Vagina (tissue), 2 donors: ENCODE results near the gene PIK3CB. TPM values are rescaled to one million over a fixed set of nuclear protein-coding genes. Genes with fewer than 3 reads are reported as not detected.
"Not testable (repeated sequence)": the region's sequence is repeated elsewhere in the genome, so short reads cannot be mapped to it uniquely, and the experiment has no call there.

Experiments used
- DNase-seq, 2 donors: peaks; one replicate each; pipeline ENCODE4 v3.0.0-alpha.2; 2017; ENCODE audit errors: extremely low spot score in 2 of 2
- H3K27ac ChIP-seq: fragments of 200-600 bp; sonication (generic); one replicate; pipeline ENCODE4 v1.5.1; 2019
- H3K27me3 ChIP-seq: fragments of 200-600 bp; sonication (generic); one replicate; pipeline ENCODE4 v1.5.1; 2019
- H3K36me3 ChIP-seq, 2 donors: fragments of 200-600 bp; sonication (generic); one replicate each; pipeline ENCODE4 v1.5.1; 2017 to 2019
- H3K4me1 ChIP-seq: fragments of 200-600 bp; sonication (generic); one replicate; pipeline ENCODE4 v1.5.1; 2019
- H3K4me3 ChIP-seq, 2 donors: fragments of 200-600 bp; sonication (generic); 1 replicate in 1 of 2; 2 replicates in 1 of 2; pipeline ENCODE4 v1.5.1; 2016 to 2019
- H3K9me3 ChIP-seq: fragments of 200-600 bp; sonication (generic); one replicate; pipeline ENCODE4 v1.5.1; 2019
- POLR2A ChIP-seq, 2 donors: fragments of 450-650 bp; IDR thresholded peaks; one replicate each; pipeline ENCODE4 v1.6.1; 2017; ENCODE audit warnings: antibody characterized with exemption in 2 of 2, mild to moderate bottlenecking in 2 of 2, moderate library complexity in 2 of 2
- POLR2AphosphoS5 ChIP-seq, 2 donors: sonication (generic); formaldehyde crosslinking; IDR thresholded peaks; one replicate each; pipeline ENCODE4 v1.9.0; 2017; ENCODE audit warnings: antibody characterized with exemption in 2 of 2, mild to moderate bottlenecking in 2 of 2, low read depth in 1 of 2; ENCODE audit not compliant: insufficient read depth in 1 of 2
- intact Hi-C: fragments of 100-400 bp; cut with DNase I; formaldehyde crosslinking; loops from one replicate; pipeline ENCODE4 v1.15.1; 2023
- total RNA-seq: library from RNA; depleted of rRNA; stranded (reverse); fragments of >200 nt; gene quantifications from one replicate; pipeline ENCODE4 v1.2.3, GENCODE V29; 2016
- TF ChIP-seq, protein P1 (sequence below), 3 experiments: fragments of 450-650 bp in 2 of 3; fragments of 200-600 bp in 1 of 3; sonication (generic) in 1 of 3; IDR thresholded peaks; one replicate each; pipeline ENCODE4 v1.5.1; 2017 to 2019; ENCODE audit warnings: antibody characterized with exemption in 3 of 3, mild to moderate bottlenecking in 2 of 3, moderate library complexity in 2 of 3

The PIK3CB gene
- total RNA-seq, 1 donor from 2014 or later, result 31.9 TPM

DNA sequence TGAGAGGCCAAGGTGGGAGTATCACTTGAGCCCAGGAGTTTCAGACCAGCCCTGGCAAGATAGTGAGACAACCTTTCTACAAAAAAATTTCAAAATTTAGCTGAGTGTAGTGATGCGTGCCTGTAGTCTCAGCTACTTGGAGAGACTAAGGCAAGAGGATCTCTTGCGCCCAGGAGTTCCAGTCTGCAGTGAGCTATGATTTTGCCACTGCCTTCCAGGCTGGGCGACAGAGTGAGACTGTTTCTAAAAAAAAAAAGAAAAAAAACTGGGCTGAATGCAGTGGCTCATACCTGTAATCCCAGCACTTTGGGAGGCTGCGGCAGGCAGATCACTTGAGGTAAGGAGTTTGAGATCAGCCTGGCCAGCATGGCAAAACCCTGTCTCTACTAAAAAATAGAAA lies 14.0 kb upstream of the PIK3CB start:
- H3K4me1 ChIP-seq, result no peaks in the 10 kb centered on the region
- H3K9me3 ChIP-seq, result no peaks in the 10 kb centered on the region
- no peak for DNase-seq
- H3K4me3 ChIP-seq, result no peak overlapping the region
- no peak overlapping the region for H3K27ac ChIP-seq
- TF ChIP-seq POLR2A (IDR thresholded peaks at IDR 0.05), result no peak
- TF ChIP-seq, protein P1, sequence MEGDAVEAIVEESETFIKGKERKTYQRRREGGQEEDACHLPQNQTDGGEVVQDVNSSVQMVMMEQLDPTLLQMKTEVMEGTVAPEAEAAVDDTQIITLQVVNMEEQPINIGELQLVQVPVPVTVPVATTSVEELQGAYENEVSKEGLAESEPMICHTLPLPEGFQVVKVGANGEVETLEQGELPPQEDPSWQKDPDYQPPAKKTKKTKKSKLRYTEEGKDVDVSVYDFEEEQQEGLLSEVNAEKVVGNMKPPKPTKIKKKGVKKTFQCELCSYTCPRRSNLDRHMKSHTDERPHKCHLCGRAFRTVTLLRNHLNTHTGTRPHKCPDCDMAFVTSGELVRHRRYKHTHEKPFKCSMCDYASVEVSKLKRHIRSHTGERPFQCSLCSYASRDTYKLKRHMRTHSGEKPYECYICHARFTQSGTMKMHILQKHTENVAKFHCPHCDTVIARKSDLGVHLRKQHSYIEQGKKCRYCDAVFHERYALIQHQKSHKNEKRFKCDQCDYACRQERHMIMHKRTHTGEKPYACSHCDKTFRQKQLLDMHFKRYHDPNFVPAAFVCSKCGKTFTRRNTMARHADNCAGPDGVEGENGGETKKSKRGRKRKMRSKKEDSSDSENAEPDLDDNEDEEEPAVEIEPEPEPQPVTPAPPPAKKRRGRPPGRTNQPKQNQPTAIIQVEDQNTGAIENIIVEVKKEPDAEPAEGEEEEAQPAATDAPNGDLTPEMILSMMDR (IDR thresholded peaks at IDR 0.05), result no peak
- no peak for TF ChIP-seq POLR2AphosphoS5 (IDR thresholded peaks at IDR 0.05; ENCODE audit: insufficient read depth in 1 of 2, low read depth in 1 of 2)
- no peaks in the 10 kb centered on the region for H3K27me3 ChIP-seq
- intact Hi-C loops, result loop anchor here (5.0 kb wide), 1 partner anchor 791 kb away; no protein-coding TSS in a partner anchor
- H3K36me3 ChIP-seq, result no peaks in the 10 kb centered on the region

DNA sequence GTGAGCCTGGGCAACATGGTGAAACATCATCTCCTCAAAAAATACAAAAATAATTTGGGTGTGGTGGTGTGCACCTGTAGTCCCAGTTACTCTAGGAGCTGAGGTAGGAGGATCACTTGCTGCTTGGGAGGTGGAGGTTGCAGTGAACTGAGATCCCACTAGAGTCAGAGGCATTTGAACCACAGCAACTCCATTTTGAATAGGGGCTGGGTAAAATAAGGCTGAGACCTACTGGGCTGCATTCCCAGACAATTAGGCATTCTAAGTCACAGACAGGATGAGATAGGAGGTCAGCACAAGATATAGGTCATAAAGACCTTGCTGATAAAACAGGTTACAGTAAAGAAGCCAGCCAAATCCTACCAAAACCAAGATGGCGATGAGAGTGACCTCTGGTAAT lies 12.1 kb upstream of the PIK3CB start:
- not testable (repeated sequence) for H3K4me1 ChIP-seq, H3K27me3 ChIP-seq, H3K36me3 ChIP-seq, H3K9me3 ChIP-seq, H3K4me3 ChIP-seq, DNase-seq, H3K27ac ChIP-seq
- intact Hi-C loops, result loop anchor here (5.0 kb wide), 1 partner anchor 790 kb away; no protein-coding TSS in a partner anchor

DNA sequence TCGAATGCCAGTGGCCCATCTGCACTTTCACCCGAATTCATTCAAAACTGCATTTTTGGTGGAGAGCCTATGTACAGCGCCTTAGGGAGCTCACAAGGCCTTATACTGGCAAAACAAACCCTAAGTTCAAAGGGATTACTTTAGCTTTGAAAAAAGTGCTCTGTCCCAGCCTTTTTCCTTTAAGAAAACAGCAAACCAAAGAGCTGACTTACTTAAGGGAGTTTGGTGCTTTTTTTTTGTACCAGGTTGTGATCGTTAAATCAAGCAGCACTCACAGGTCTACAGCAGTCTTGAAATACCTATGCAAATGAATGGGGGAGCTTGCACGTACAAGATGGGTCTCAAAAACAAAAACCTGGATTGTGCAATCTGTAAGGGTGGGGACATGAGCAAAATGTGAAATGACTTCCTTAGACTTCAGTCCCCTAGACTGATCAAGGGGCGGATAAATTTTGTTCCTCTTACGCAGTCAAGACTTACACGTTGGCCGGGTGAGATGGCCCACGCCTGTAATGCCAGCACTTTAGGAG lies 11.6 kb upstream of the PIK3CB start:
- intact Hi-C loops, result loop anchor here (5.0 kb wide), 1 partner anchor 789 kb away; no protein-coding TSS in a partner anchor
- Histone ChIP-seq H3K36me3 (no peaks in the 10 kb centered on the region), H3K4me1 (no peaks in the 10 kb centered on the region), H3K27ac (no peak overlapping the region), H3K27me3 (no peaks in the 10 kb centered on the region), H3K4me3 (no peak overlapping the region), H3K9me3 (no peaks in the 10 kb centered on the region)
- no peak for DNase-seq
- no peak for TF ChIP-seq POLR2A (IDR thresholded peaks at IDR 0.05)
- no peak for TF ChIP-seq POLR2AphosphoS5 (IDR thresholded peaks at IDR 0.05; ENCODE audit: insufficient read depth in 1 of 2, low read depth in 1 of 2)
- TF ChIP-seq, protein P1 (IDR thresholded peaks at IDR 0.05), result no peak

DNA sequence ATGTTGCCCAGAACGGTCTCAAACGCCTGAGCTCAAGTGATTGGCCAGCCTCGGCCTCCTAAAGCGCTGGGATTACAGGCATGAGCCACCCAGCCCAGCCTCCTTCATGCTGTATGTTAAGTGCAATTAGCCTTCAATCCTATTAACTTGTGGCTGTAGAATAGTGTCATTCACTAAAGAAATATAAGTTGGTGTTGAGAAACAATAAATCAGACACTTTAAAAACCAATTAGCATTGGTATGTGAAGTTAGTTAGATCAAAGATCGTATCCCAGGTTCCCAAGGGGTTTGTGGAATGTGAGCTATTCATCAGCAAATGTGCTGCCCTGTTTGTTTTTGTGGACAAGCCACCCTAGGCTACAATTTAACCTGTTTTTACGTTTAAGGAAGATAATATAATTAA lies 11.0 kb upstream of the PIK3CB start:
- intact Hi-C loops, result loop anchor here (5.0 kb wide), 1 partner anchor 788 kb away; no protein-coding TSS in a partner anchor

DNA sequence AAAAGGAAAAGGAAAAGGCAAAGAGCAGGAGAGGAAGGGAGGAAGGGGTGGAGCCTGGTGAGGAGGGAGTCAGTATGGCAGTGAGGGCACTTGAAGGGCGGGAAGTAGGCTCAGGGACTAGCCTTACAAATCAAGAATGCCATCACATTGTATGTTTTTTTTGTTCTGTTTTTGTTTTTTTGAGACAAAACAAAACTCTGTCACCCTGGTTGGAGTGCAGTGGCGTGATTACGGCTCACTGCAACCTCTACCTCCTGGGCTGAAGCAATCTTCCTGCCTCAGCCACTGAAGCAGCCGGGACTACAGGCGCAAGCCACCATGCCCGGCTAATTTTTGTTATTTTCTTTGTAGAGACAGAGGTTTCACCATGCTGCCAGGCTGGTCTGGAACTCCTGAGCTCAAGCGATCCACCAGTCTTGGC lies 10.5 kb upstream of the PIK3CB start:
- H3K27ac ChIP-seq, result no peak overlapping the region
- no peaks in the 10 kb centered on the region for H3K27me3 ChIP-seq

More for the DNA sequence above, 11.0 kb upstream of the PIK3CB start:
- H3K4me1 ChIP-seq, result no peaks in the 10 kb centered on the region
- H3K36me3 ChIP-seq, result no peaks in the 10 kb centered on the region
- TF ChIP-seq, protein P1 (IDR thresholded peaks at IDR 0.05), result no peak
- TF ChIP-seq POLR2A (IDR thresholded peaks at IDR 0.05), result no peak
- TF ChIP-seq POLR2AphosphoS5 (IDR thresholded peaks at IDR 0.05; ENCODE audit: insufficient read depth in 1 of 2, low read depth in 1 of 2), result no peak
- DNase-seq, result no peak
- no peak overlapping the region for H3K4me3 ChIP-seq
- H3K27me3 ChIP-seq, result no peaks in the 10 kb centered on the region
- H3K9me3 ChIP-seq, result no peaks in the 10 kb centered on the region
- no peak overlapping the region for H3K27ac ChIP-seq

More for the DNA sequence above, 10.5 kb upstream of the PIK3CB start:
- Histone ChIP-seq H3K36me3 (no peaks in the 10 kb centered on the region), H3K4me3 (no peak overlapping the region), H3K4me1 (no peaks in the 10 kb centered on the region), H3K9me3 (no peaks in the 10 kb centered on the region)
- TF ChIP-seq, protein P1 (IDR thresholded peaks at IDR 0.05), result no peak
- no peak for TF ChIP-seq POLR2AphosphoS5 (IDR thresholded peaks at IDR 0.05; ENCODE audit: insufficient read depth in 1 of 2, low read depth in 1 of 2)
- DNase-seq, result no peak
- intact Hi-C loops, result loop anchor here (5.0 kb wide), 1 partner anchor 788 kb away; no protein-coding TSS in a partner anchor
